H1 (cell line): ENCODE measurements around the gene BIN1. TPM values are rescaled to one million over a fixed set of nuclear protein-coding genes. Genes with fewer than 3 reads are reported as not detected.

Source experiments
- CTCF ChIA-PET: fragments of 300-600 bp; sonication (Branson Sonifier 250); formaldehyde crosslinking; loops from one replicate; lab custom pipeline; 2021; ENCODE audit not compliant: partially characterized antibody; lab: Charles Lee
- POLR2A ChIA-PET: fragments of 300-600 bp; sonication (Branson Sonifier 250); formaldehyde crosslinking; loops from one replicate; lab custom pipeline; 2021; ENCODE audit warnings: inconsistent platforms; ENCODE audit not compliant: partially characterized antibody; lab: Charles Lee
- DNase-seq, 2 experiments: peaks; one replicate each; pipeline versions ENCODE4 v3.0.0 to v3.0.0-alpha.2; 2010 to 2022; ENCODE audit warnings: low spot score in 2 of 2, low read depth in 1 of 2, mixed read lengths in 1 of 2
- FAIRE-seq: peaks from 2 replicates; lab custom pipeline; 2011; peaks lifted over from hg19 to GRCh38; lab: Jason Lieb, UNC
- H2AFZ ChIP-seq: 2 replicates; pipeline ENCODE4 v1.8.1; 2012; ENCODE audit warnings: low read length, inconsistent platforms
- H2AK5ac ChIP-seq: 2 replicates; pipeline ENCODE4 v1.6.1; 2013; ENCODE audit warnings: low read depth, low read length
- H2BK120ac ChIP-seq: replicated peaks from 2 replicates; pipeline ENCODE3; 2013; ENCODE audit warnings: low read depth, low read length, inconsistent platforms
- H2BK12ac ChIP-seq: 2 replicates; pipeline ENCODE4 v1.6.1; 2013; ENCODE audit warnings: low read depth, low read length
- H2BK15ac ChIP-seq: 2 replicates; pipeline ENCODE4 v1.6.1; 2013; ENCODE audit warnings: low read length
- H2BK20ac ChIP-seq: 2 replicates; pipeline ENCODE4 v1.6.1; 2013; ENCODE audit warnings: low read length
- H2BK5ac ChIP-seq: 2 replicates; pipeline ENCODE4 v1.6.1; 2013; ENCODE audit warnings: low read depth, low read length
- H3K14ac ChIP-seq: 2 replicates; pipeline ENCODE4 v1.6.1; 2013; ENCODE audit warnings: inconsistent platforms; ENCODE audit not compliant: insufficient read length
- H3K18ac ChIP-seq: 2 replicates; pipeline ENCODE4 v1.6.1; 2013; ENCODE audit warnings: low read length; ENCODE audit errors: extremely low read depth
- H3K23ac ChIP-seq: 2 replicates; pipeline ENCODE4 v1.6.1; 2013; ENCODE audit warnings: inconsistent platforms; ENCODE audit not compliant: insufficient read length
- H3K23me2 ChIP-seq: 2 replicates; pipeline ENCODE4 v1.6.1; 2013; ENCODE audit warnings: low read depth, low read length
- H3K27ac ChIP-seq: 2 replicates; pipeline ENCODE4 v1.6.1; 2011; ENCODE audit warnings: low read depth, low read length, inconsistent platforms
- H3K27me3 ChIP-seq, 4 experiments: replicated peaks in 1 of 4; 1 replicate in 1 of 4; 2 replicates in 3 of 4; pipeline versions ENCODE4 v1.6.1 to v1.8.1; 2011 to 2013; ENCODE audit warnings: low read length in 3 of 4, mild to moderate bottlenecking in 3 of 4, inconsistent platforms in 2 of 4, mixed read lengths in 2 of 4, moderate library complexity in 1 of 4; ENCODE audit not compliant: control insufficient read depth in 3 of 4, insufficient read depth in 3 of 4; ENCODE audit errors: extremely low read depth in 1 of 4
- H3K36me3 ChIP-seq, 4 experiments: 2 replicates each; pipeline versions ENCODE4 v1.6.1 to v1.8.1; 2011 to 2013; ENCODE audit warnings: mild to moderate bottlenecking in 4 of 4, low read length in 3 of 4, moderate library complexity in 2 of 4, control low read depth in 1 of 4, inconsistent platforms in 1 of 4; ENCODE audit not compliant: insufficient read depth in 4 of 4, control insufficient read depth in 2 of 4
- H3K4ac ChIP-seq: replicated peaks from 2 replicates; pipeline ENCODE3; 2013; ENCODE audit warnings: low read length, low read depth, mixed read lengths, inconsistent platforms; ENCODE audit not compliant: insufficient read length
- H3K4me1 ChIP-seq, 4 experiments: replicated peaks in 1 of 4; 1 replicate in 1 of 4; 2 replicates in 3 of 4; pipeline versions ENCODE4 v1.6.1 to v1.8.1; 2011 to 2013; ENCODE audit warnings: low read length in 3 of 4, inconsistent platforms in 2 of 4, mixed read lengths in 1 of 4; ENCODE audit not compliant: insufficient read depth in 4 of 4, control insufficient read depth in 3 of 4
- H3K4me2 ChIP-seq, 2 experiments: 2 replicates each; pipeline versions ENCODE4 v1.6.1 to v1.8.1; 2011 to 2013; ENCODE audit warnings: low read depth in 2 of 2, low read length in 2 of 2, control low read depth in 1 of 2, inconsistent platforms in 1 of 2, mild to moderate bottlenecking in 1 of 2; ENCODE audit not compliant: insufficient read depth in 1 of 2
- H3K4me3 ChIP-seq, 4 experiments: fragments of 200-600, 300-600 bp in 1 of 4; sonication (generic), shearing (Covaris generic), sonication (Bioruptor Twin) in 1 of 4; 2 replicates each; pipeline versions ENCODE4 v1.5.1 to v1.8.1; 2011 to 2016; ENCODE audit warnings: low read length in 4 of 4, low read depth in 3 of 4, control low read depth in 2 of 4, inconsistent platforms in 2 of 4, mild to moderate bottlenecking in 2 of 4, mixed read lengths in 1 of 4, moderate library complexity in 1 of 4; ENCODE audit not compliant: insufficient read depth in 2 of 4; ENCODE audit errors: extremely low read depth in 1 of 4
- H3K56ac ChIP-seq: replicated peaks from 2 replicates; pipeline ENCODE3; 2013; ENCODE audit warnings: low read depth, mild to moderate bottlenecking, mixed read lengths, low read length, inconsistent platforms; ENCODE audit not compliant: insufficient read length
- H3K79me1 ChIP-seq: 2 replicates; pipeline ENCODE4 v1.6.1; 2013; ENCODE audit warnings: low read depth, low read length, control low read depth
- H3K79me2 ChIP-seq, 2 experiments: 2 replicates each; pipeline versions ENCODE4 v1.6.1 to v1.8.1; 2012 to 2013; ENCODE audit warnings: low read length in 2 of 2, mild to moderate bottlenecking in 2 of 2, inconsistent platforms in 1 of 2; ENCODE audit not compliant: insufficient read depth in 2 of 2, control insufficient read depth in 1 of 2
- H3K9ac ChIP-seq, 4 experiments: replicated peaks in 1 of 4; 1 replicate in 1 of 4; 2 replicates in 3 of 4; pipeline versions ENCODE4 v1.6.1 to v1.8.1; 2011 to 2013; ENCODE audit warnings: low read depth in 3 of 4, low read length in 3 of 4, control low read depth in 2 of 4, mild to moderate bottlenecking in 2 of 4, moderate library complexity in 2 of 4, inconsistent platforms in 1 of 4; ENCODE audit errors: extremely low read depth in 1 of 4
- H3K9me3 ChIP-seq, 2 experiments: 2 replicates each; pipeline versions ENCODE4 v1.6.1 to v1.8.1; 2012 to 2013; ENCODE audit warnings: mild to moderate bottlenecking in 2 of 2, moderate library complexity in 2 of 2, control low read depth in 1 of 2, inconsistent platforms in 1 of 2, low read depth in 1 of 2, low read length in 1 of 2, mixed read lengths in 1 of 2; ENCODE audit not compliant: insufficient read depth in 2 of 2
- H4K20me1 ChIP-seq, 2 experiments: replicated peaks in 1 of 2; 2 replicates each; pipeline versions ENCODE3 to v1.8.1; 2011 to 2013; ENCODE audit warnings: inconsistent platforms in 2 of 2, low read length in 2 of 2, mild to moderate bottlenecking in 1 of 2; ENCODE audit not compliant: insufficient read depth in 2 of 2, control insufficient read depth in 1 of 2
- H4K5ac ChIP-seq: 2 replicates; pipeline ENCODE4 v1.6.1; 2013; ENCODE audit warnings: low read length, low read depth, mixed read lengths, inconsistent platforms; ENCODE audit not compliant: insufficient read length
- H4K8ac ChIP-seq: 2 replicates; pipeline ENCODE4 v1.8.0; 2013; ENCODE audit warnings: mild to moderate bottlenecking, moderate library complexity, low read length, inconsistent platforms; ENCODE audit not compliant: insufficient read depth; ENCODE audit errors: extremely low read depth
- H4K91ac ChIP-seq: replicated peaks from 2 replicates; pipeline ENCODE3; 2013; ENCODE audit warnings: low read length, mixed read lengths, inconsistent platforms; ENCODE audit not compliant: insufficient read length
- BACH1 ChIP-seq: IDR thresholded peaks from 2 replicates; pipeline ENCODE4 v1.6.1; 2012; ENCODE audit warnings: low read length, improper control_type of control experiment
- POLR2A ChIP-seq, 2 experiments: IDR thresholded peaks; 1 replicate in 1 of 2; 2 replicates in 1 of 2; pipeline ENCODE4 v1.6.1; 2011; ENCODE audit warnings: low read depth in 2 of 2, low read length in 2 of 2, mild to moderate bottlenecking in 2 of 2; ENCODE audit errors: control extremely low read depth in 1 of 2
- POU5F1 ChIP-seq: IDR thresholded peaks from 2 replicates; pipeline ENCODE4 v1.6.1; 2011; ENCODE audit warnings: low read depth, mild to moderate bottlenecking, low read length, moderate library complexity
- RAD21 ChIP-seq, 2 experiments: IDR thresholded peaks in 1 of 2; conservative IDR thresholded peaks in 1 of 2; 2 replicates each; pipeline ENCODE4 v1.6.1; 2011; ENCODE audit warnings: low read depth in 2 of 2, low read length in 2 of 2, improper control_type of control experiment in 1 of 2, inconsistent platforms in 1 of 2, mild to moderate bottlenecking in 1 of 2, moderate library complexity in 1 of 2
- SIN3A ChIP-seq, 2 experiments: IDR thresholded peaks in 1 of 2; conservative IDR thresholded peaks in 1 of 2; 2 replicates each; pipeline ENCODE4 v1.6.1; 2011 to 2012; ENCODE audit warnings: low read length in 2 of 2, improper control_type of control experiment in 1 of 2, low read depth in 1 of 2, mild to moderate bottlenecking in 1 of 2
- WGBS, 2 experiments: shearing (Covaris generic) in 1 of 2; methylation state at CpG; one replicate each; pipeline versions ENCODE4 v1.1.6 to v1.1.7; 2013 to 2015; ENCODE audit warnings: low lambda C conversion rate in 2 of 2, mixed read lengths in 2 of 2, inconsistent platforms in 1 of 2, low coverage in 1 of 2, missing lambda C conversion rate in 1 of 2; ENCODE audit not compliant: insufficient replicate concordance in 2 of 2, insufficient coverage in 1 of 2, insufficient read length in 1 of 2; ENCODE audit errors: extremely low coverage in 1 of 2, missing lambda C conversion rate in 1 of 2; 5-methylcytosine and 5-hydroxymethylcytosine counted together
- polyA plus RNA-seq, 7 experiments: library from polyadenylated mRNA; depleted of rRNA in 3 of 7; stranded (reverse) in 5 of 7; unstranded in 2 of 7; fragments of >200 nt in 5 of 7; fragments of 200-250 nt in 2 of 7; gene quantifications; 1 replicate in 5 of 7; 2 replicates in 1 of 7; 4 replicates in 1 of 7; pipeline versions ENCODE4 v1.2.1 to v1.2.3, GENCODE V29; 2011 to 2013; ENCODE audit warnings: missing spikeins in 2 of 7, mixed read lengths in 2 of 7
- total RNA-seq: library from RNA; stranded (reverse); fragmentation: NEBNext Ultra II Directional; extraction: Animal tissue kit (Norgen Biotek cat#: 25700); gene quantifications from 2 replicates; pipeline ENCODE4 v1.2.1, GENCODE V29; 2021

BIN1 gene
- total and polyA plus RNA-seq, 2 of the 8 experiments (the other 6 are each of a cell fraction or from before 2014, with no cell fraction given) = 23.6 to 35.6 TPM

DNA sequence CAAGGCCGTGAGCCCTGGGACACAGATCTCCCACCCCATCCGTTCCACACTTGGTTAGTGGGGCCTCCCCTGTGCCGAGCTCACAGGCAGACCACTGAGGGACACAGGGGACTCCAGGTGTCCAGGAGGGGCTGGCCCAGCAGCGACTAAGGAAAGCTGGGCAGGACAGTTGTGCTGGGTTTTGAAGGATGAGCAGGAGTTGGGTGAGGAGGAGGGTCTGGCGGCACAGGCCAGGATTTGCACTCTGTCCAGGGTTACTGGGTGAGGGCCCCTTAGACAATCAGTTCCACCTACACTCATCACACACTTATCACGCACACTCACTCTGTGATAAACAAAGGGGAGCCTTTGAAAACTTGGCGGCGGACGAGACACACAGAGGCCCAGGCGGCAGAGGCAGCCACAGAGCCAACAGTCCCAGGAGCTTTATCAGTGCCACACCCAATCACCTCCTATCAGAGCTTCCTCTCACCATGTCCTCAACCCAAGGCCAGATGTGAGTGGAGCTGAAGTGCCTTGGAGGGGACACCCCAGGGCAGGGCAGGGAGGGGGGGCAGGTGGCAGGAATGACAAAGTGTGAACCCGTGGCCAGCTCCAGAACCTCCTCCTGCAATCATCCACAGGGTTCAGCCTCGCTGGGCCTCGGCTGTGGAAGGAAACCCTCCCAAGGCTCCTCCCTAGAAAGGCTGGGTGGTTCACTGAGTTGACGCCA, 26.6 kb downstream of the BIN1 start:
- no peak overlapping the region for H3K27ac ChIP-seq
- H2AK5ac ChIP-seq = no peak overlapping the region
- no peak overlapping the region for H3K4me3 ChIP-seq
- H2BK20ac ChIP-seq = no peak overlapping the region
- no peak overlapping the region for H2BK15ac ChIP-seq
- H3K23ac ChIP-seq = no peak overlapping the region
- no peak overlapping the region for H3K14ac ChIP-seq
- peaks cover 2 to 4% of the 10 kb centered on the region in 2 experiments for H4K20me1 ChIP-seq
- no peak overlapping the region for H3K56ac ChIP-seq
- no peak overlapping the region for H2BK5ac ChIP-seq
- H3K36me3 ChIP-seq = no peaks in the 10 kb centered on the region
- H3K4me1 ChIP-seq = peaks cover 0 to 23% (median 8%) of the 10 kb centered on the region in 4 experiments; a peak in 5 of 7 replicates
- H3K4me2 ChIP-seq = no peak overlapping the region
- H2AFZ ChIP-seq = no peak overlapping the region
- H3K79me1 ChIP-seq = peaks cover 11% of the 10 kb centered on the region; the same call in 1 of the 2 replicates
- H3K9ac ChIP-seq = no peak overlapping the region
- no peaks in the 10 kb centered on the region for H3K9me3 ChIP-seq
- no peak overlapping the region for H2BK12ac ChIP-seq
- no peak overlapping the region for H3K18ac ChIP-seq
- peaks cover 0 to 25% of the 10 kb centered on the region in 2 experiments; a peak in 1 of 4 replicates for H3K79me2 ChIP-seq
- POLR2A ChIA-PET = no interaction called here
- H4K8ac ChIP-seq = no peak overlapping the region
- 87% methylated on average over 13 of the region's 14 CpGs; no CpG with 5 or more reads in 1 of the 2 experiments for WGBS, 2 experiments
- H3K4ac ChIP-seq = no peak overlapping the region
- H4K5ac ChIP-seq = no peak overlapping the region
- DNase-seq (no peak), FAIRE-seq (no peak)
- no peak overlapping the region for H4K91ac ChIP-seq
- H3K23me2 ChIP-seq = 0 out of 2 replicates have a peak, but pooled peaks cover 2% of the 10 kb centered on the region
- H2BK120ac ChIP-seq = no peak overlapping the region
- CTCF ChIA-PET = interaction anchor here (0.9 to 7.6 kb wide), 9 partner anchors 11 to 93 kb away, joined by 3 to 70 read pairs (median 5); partner anchors contain the start of gene BIN1
- H3K27me3 ChIP-seq = no peaks in the 10 kb centered on the region
- TF ChIP-seq POU5F1 (no peak), POLR2A (IDR thresholded peaks at IDR 0.05; ENCODE audit: control extremely low read depth in 1 of 2, low read depth in 2 of 2, low read length in 2 of 2) (no peak), SIN3A (conservative IDR thresholded peaks at IDR 0.05 in 1 of 2, IDR thresholded peaks at IDR 0.05 in 1 of 2; ENCODE audit: low read depth in 1 of 2, low read length in 2 of 2) (no peak), BACH1 (no peak), RAD21 (IDR thresholded peaks at IDR 0.05 in 1 of 2, conservative IDR thresholded peaks at IDR 0.05 in 1 of 2; ENCODE audit: low read depth in 2 of 2, low read length in 2 of 2) (no peak)
